Peyer's patch (tissue), 4 donors: ENCODE measurements around the gene TMEM106A. TPM values are rescaled to one million over a fixed set of nuclear protein-coding genes. Genes with fewer than 3 reads are reported as not detected.
"Not testable (repeated sequence)": the region's sequence is repeated elsewhere in the genome, so short reads cannot be mapped to it uniquely, and the experiment has no call there.

Source experiments
- DNase-seq, 3 donors: peaks; one replicate each; pipeline ENCODE4 v3.0.0-alpha.2; 2017 to 2019
- H3K27ac ChIP-seq, 4 donors: fragments of 200-600 bp; sonication (generic); one replicate each; pipeline ENCODE4 v1.5.1; 2016 to 2019
- H3K27me3 ChIP-seq, 2 donors: fragments of 200-600 bp; sonication (generic); one replicate each; pipeline ENCODE4 v1.5.1; 2019
- H3K36me3 ChIP-seq, 3 donors: fragments of 200-600 bp; sonication (generic); one replicate each; pipeline ENCODE4 v1.5.1; 2016 to 2019
- H3K4me1 ChIP-seq, 4 donors: fragments of 200-600 bp; sonication (generic); one replicate each; pipeline ENCODE4 v1.5.1; 2016 to 2019
- H3K4me3 ChIP-seq, 4 donors: fragments of 200-600 bp; sonication (generic); 1 replicate in 3 of 4; 2 replicates in 1 of 4; pipeline ENCODE4 v1.5.1; 2016 to 2019; ENCODE audit warnings: mild to moderate bottlenecking in 1 of 4
- H3K9me3 ChIP-seq, 4 donors: fragments of 200-600 bp; sonication (generic); one replicate each; pipeline ENCODE4 v1.5.1; 2016 to 2019; ENCODE audit warnings: mild to moderate bottlenecking in 1 of 4
- POLR2A ChIP-seq, 2 donors: fragments of 450-650 bp; IDR thresholded peaks; one replicate each; pipeline ENCODE4 v1.5.1; 2017; ENCODE audit warnings: antibody characterized with exemption in 2 of 2, mild to moderate bottlenecking in 2 of 2, moderate library complexity in 2 of 2
- total RNA-seq, 4 donors: library from RNA; depleted of rRNA; stranded (reverse); fragments of >200 nt; gene quantifications; one replicate each; pipeline ENCODE4 v1.1.0, GENCODE V29; 2016
- TF ChIP-seq, protein P1 (sequence below), 6 experiments: fragments of 450-650 bp in 4 of 6; fragments of 200-600 bp in 2 of 6; sonication (generic) in 1 of 6; IDR thresholded peaks; one replicate each; pipeline ENCODE4 v1.5.1; 2017 to 2019; ENCODE audit warnings: antibody characterized with exemption in 6 of 6, mild to moderate bottlenecking in 3 of 6, moderate library complexity in 1 of 6

TMEM106A gene
- total RNA-seq, 4 donors from 2014 or later: 7.1 to 54.5 (median 15.3) TPM

DNA sequence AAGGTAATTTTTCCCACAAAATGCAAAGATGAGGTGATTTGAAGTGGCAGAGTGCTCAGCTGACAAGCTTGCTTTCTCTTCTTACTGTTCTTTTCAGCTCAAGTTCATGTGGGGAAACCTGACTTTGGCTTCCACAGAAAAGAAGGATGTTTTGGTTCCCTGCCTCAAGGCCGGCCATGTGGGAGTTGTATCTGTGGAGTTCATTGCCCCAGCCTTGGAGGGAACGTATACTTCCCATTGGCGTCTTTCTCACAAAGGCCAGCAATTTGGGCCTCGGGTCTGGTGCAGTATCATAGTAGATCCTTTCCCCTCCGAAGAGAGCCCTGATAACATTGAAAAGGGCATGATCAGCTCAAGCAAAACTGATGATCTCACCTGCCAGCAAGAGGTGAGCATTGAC lies 18.4 kb upstream of the TMEM106A start:
- Histone ChIP-seq H3K27ac (no peak overlapping the region), H3K27me3 (no peaks in the 10 kb centered on the region), H3K36me3 (peaks cover 0 to 100% (median 2%) of the 10 kb centered on the region in 3 donors), H3K9me3 (no peaks in the 10 kb centered on the region), H3K4me1 (no peaks in the 10 kb centered on the region), H3K4me3 (no peak overlapping the region)
- DNase-seq: no peak
- TF ChIP-seq POLR2A (IDR thresholded peaks at IDR 0.05): no peak
- TF ChIP-seq, protein P1, sequence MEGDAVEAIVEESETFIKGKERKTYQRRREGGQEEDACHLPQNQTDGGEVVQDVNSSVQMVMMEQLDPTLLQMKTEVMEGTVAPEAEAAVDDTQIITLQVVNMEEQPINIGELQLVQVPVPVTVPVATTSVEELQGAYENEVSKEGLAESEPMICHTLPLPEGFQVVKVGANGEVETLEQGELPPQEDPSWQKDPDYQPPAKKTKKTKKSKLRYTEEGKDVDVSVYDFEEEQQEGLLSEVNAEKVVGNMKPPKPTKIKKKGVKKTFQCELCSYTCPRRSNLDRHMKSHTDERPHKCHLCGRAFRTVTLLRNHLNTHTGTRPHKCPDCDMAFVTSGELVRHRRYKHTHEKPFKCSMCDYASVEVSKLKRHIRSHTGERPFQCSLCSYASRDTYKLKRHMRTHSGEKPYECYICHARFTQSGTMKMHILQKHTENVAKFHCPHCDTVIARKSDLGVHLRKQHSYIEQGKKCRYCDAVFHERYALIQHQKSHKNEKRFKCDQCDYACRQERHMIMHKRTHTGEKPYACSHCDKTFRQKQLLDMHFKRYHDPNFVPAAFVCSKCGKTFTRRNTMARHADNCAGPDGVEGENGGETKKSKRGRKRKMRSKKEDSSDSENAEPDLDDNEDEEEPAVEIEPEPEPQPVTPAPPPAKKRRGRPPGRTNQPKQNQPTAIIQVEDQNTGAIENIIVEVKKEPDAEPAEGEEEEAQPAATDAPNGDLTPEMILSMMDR (IDR thresholded peaks at IDR 0.05): no peak

GRCh38 chr17:43199633-43200032 lies 12.0 kb upstream of the TMEM106A start:
- Histone ChIP-seq H3K27me3 (no peaks in the 10 kb centered on the region), H3K4me3 (no peak overlapping the region), H3K4me1 (no peaks in the 10 kb centered on the region), H3K9me3 (no peaks in the 10 kb centered on the region), H3K36me3 (peaks cover 0 to 100% (median 6%) of the 10 kb centered on the region in 3 donors), H3K27ac (no peak overlapping the region)
- TF ChIP-seq POLR2A (IDR thresholded peaks at IDR 0.05): no peak
- TF ChIP-seq, protein P1 (IDR thresholded peaks at IDR 0.05): no peak
- no peak for DNase-seq

GRCh38 chr17:43200127-43200526 lies 11.5 kb upstream of the TMEM106A start:
- TF ChIP-seq, protein P1 (IDR thresholded peaks at IDR 0.05): no peak
- TF ChIP-seq POLR2A (IDR thresholded peaks at IDR 0.05): no peak
- no peak overlapping the region for H3K27ac ChIP-seq
- no peaks in the 10 kb centered on the region for H3K4me1 ChIP-seq
- no peaks in the 10 kb centered on the region for H3K9me3 ChIP-seq
- H3K36me3 ChIP-seq: peaks cover 0 to 100% (median 6%) of the 10 kb centered on the region in 3 donors
- H3K4me3 ChIP-seq: no peak overlapping the region
- DNase-seq: no peak
- no peaks in the 10 kb centered on the region for H3K27me3 ChIP-seq

DNA sequence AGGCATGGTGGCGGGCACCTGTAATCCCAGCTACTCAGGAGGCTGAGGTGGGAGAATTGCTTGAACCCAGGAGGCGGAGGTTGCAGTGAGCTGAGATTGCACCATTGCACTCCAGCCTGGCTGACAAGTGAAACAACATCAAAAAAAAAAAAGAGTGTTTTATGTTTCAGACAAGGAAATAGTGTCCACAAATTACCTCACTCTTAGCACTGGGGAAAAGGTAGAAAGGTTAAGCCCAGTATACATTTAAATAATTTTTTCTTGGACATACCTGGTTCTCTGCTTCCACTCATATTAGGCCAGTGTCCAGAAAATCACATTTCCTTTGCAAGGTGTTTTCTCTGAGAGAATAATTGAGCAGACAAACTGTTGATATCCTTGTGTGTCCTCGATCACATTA lies 8.7 kb upstream of the TMEM106A start:
- H3K27ac ChIP-seq, H3K4me1 ChIP-seq, DNase-seq, H3K4me3 ChIP-seq, H3K27me3 ChIP-seq, H3K9me3 ChIP-seq: not testable (repeated sequence)
- peaks cover 0 to 96% (median 6%) of the 10 kb centered on the region in 3 donors for H3K36me3 ChIP-seq

DNA sequence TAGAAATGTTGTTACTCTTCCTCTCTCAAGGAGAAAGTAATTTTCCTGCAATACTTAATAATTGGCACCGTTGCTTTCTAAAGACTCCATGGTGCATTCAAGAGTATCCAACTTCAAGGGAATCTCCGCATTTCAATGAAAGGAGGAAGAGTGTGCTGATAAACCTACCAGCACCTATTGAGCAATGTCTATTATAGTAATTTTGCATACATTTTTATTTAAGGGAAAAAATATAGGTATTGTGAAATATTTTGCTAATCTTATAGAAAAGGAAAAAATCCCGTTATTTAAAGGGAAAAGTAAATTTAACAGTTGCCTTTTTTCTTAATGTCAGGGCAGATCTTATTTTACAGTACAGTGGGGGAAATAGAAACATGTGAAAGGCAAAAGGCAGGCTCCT lies 1.1 kb upstream of the TMEM106A start:
- Histone ChIP-seq H3K36me3 (peaks cover 0 to 45% (median 0%) of the 10 kb centered on the region in 3 donors), H3K27ac (peak overlapping the region; percentile 70 to 83 (median 80)), H3K4me3 (no peak overlapping the region)

GRCh38 chr17:43211123-43211479 lies 574 bp upstream of the TMEM106A start:
- DNase-seq: no peak
- peaks cover 0 to 10% (median 3%) of the 10 kb centered on the region in 4 donors for H3K4me1 ChIP-seq
- TF ChIP-seq POLR2A (IDR thresholded peaks at IDR 0.05): no peak
- TF ChIP-seq, protein P1 (IDR thresholded peaks at IDR 0.05): no peak
- H3K9me3 ChIP-seq: no peaks in the 10 kb centered on the region
- peak overlapping the region; percentile 53 to 61 (median 57) for H3K4me3 ChIP-seq
- peaks cover 0 to 46% (median 0%) of the 10 kb centered on the region in 3 donors for H3K36me3 ChIP-seq
- no peaks in the 10 kb centered on the region for H3K27me3 ChIP-seq
- H3K27ac ChIP-seq: peak overlapping the region; percentile 70 to 83 (median 80)

More for the DNA sequence above, 1.1 kb upstream of the TMEM106A start:
- no peak for DNase-seq
- H3K9me3 ChIP-seq: no peaks in the 10 kb centered on the region
- H3K4me1 ChIP-seq: peaks cover 0 to 10% (median 3%) of the 10 kb centered on the region in 4 donors
- H3K27me3 ChIP-seq: no peaks in the 10 kb centered on the region
- no peak for TF ChIP-seq POLR2A (IDR thresholded peaks at IDR 0.05)
- TF ChIP-seq, protein P1 (IDR thresholded peaks at IDR 0.05): no peak
